Activated CD8-positive, alpha-beta memory T cell treated with anti-CD3 and anti-CD28 coated beads, Interleukin-2, amount 50 U/mL, for 4 hours (primary cell): ENCODE data around the gene STAT5B.
"Not testable (repeated sequence)": the region's sequence is repeated elsewhere in the genome, so short reads cannot be mapped to it uniquely, and the experiment has no call there.

ENCODE experiments used
- DNase-seq: peaks from one replicate; pipeline ENCODE4 v3.0.0-alpha.2; 2020

The STAT5B gene

GRCh38 chr17:42305543-42306384 is 29.6 kb upstream of the STAT5B start:
- DNase-seq = no peak

GRCh38 chr17:42305031-42305330 is 28.8 kb upstream of the STAT5B start:
- DNase-seq = not testable (repeated sequence)

- DNase-seq = no peak
Measured at GRCh38 chr17:42304187-42305030, 28.2 kb upstream of the STAT5B start.

- no peak for DNase-seq
Measured at GRCh38 chr17:42303694-42304093, 27.5 kb upstream of the STAT5B start.

DNA sequence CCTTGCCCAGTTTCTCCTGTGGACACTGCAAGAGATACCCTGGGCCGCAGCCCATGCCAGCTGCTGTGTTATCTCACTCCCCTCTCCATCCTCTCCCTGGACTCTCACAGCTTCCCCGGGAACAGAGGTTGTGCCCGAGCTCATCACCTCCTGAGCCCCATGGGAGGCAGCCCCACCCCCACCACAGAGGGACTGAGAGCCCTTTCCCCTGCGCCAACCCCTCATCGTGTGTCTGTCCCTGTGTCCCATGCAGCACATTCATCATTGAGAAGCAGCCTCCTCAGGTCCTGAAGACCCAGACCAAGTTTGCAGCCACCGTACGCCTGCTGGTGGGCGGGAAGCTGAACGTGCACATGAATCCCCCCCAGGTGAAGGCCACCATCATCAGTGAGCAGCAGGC is 24.8 kb upstream of the STAT5B start:
- DNase-seq = no peak

GRCh38 chr17:42299913-42300312 is 23.7 kb upstream of the STAT5B start:
- DNase-seq = not testable (repeated sequence)

- not testable (repeated sequence) for DNase-seq
Measured at GRCh38 chr17:42299361-42299760, 23.2 kb upstream of the STAT5B start.

- not testable (repeated sequence) for DNase-seq
Measured at GRCh38 chr17:42297775-42298174, 21.6 kb upstream of the STAT5B start.

DNA sequence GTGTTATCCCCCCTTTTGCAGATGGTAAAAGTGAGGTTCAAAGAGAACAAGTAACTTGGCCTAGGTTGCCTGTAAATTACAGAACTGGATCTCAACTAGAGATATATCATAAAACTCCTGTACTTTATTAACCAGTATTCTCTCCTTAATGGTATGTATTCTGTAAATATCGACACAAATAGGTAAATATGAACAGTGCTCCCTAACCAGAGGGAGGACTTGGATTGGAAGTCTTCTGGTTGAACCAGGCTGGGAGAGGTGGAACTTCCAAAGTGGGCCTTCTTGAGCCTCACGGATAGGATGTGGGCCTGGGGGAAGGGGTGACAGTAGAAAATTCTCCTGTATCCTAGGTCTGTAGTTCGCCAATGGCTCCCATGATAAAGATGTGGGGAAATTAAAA is 19.8 kb upstream of the STAT5B start:
- DNase-seq = no peak

- no peak for DNase-seq
Measured at GRCh38 chr17:42294469-42295398, 18.5 kb upstream of the STAT5B start.

- DNase-seq = no peak
Measured at GRCh38 chr17:42291129-42291528, 14.9 kb upstream of the STAT5B start.

- no peak for DNase-seq
Measured at GRCh38 chr17:42290577-42290976, 14.4 kb upstream of the STAT5B start.

GRCh38 chr17:42289611-42290181 is 13.5 kb upstream of the STAT5B start:
- DNase-seq = peak; percentile 75

- DNase-seq = peak; percentile 64
Measured at GRCh38 chr17:42288803-42289610, 12.8 kb upstream of the STAT5B start.

GRCh38 chr17:42287977-42288802 is 12.0 kb upstream of the STAT5B start, which contains the start of gene STAT5A:
Gene STAT5A, plus strand, starts transcription at chr17:42288498. Its CDS starts 914 bp downstream, at chr17:42289412.
- peak; percentile 79 for DNase-seq

DNA sequence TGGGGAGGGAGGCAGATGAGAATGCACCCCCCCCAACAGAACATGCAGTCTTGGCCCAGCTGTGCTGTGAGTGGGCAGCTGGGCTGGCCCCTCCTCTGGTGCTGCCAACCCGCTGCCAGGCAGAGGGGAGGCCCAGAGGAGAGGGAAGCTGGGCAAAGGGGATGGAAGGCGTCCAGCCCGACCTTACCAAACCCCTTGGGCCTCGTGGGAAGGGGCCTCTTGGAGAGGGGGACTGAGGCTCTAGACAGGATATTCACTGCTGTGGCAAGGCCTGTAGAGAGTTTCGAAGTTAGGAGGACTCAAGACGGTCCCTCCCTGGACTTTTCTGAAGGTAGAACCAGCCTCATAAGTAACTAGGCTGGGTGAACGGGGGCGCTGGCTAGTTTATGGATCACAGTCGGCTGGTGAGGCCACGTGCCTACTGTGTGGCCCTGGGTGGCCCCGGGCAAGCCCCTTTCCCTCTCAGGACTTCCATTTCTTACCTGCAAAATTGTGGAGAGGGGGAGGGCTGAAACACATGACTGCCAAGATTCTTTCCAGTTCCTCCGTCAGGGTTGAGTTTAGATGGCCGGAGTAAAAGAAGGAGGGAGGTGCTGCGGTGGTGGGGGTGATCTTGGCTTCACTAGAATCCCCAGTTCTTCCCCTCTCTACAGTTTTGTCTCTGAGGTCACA is 11.2 kb upstream of the STAT5B start:
- peak; percentile 51 for DNase-seq

- DNase-seq = peak; percentile 18
Measured at GRCh38 chr17:42286411-42287221, 10.4 kb upstream of the STAT5B start.

GRCh38 chr17:42285346-42286050 is 9.3 kb upstream of the STAT5B start:
- DNase-seq = peak; percentile 9
